Mucosa of descending colon (tissue), 3 donors: ENCODE results near the gene DOCK8. TPM values are rescaled to one million over a fixed set of nuclear protein-coding genes. Genes with fewer than 3 reads are reported as not detected.

Source experiments
- ATAC-seq: fragments of 200-7000 bp; cut with Tn5 transposase; one replicate; pipeline ENCODE4 v1.9.1; 2020; ENCODE audit warnings: mild to moderate bottlenecking, moderate library complexity
- DNase-seq, 3 donors: peaks; one replicate each; pipeline ENCODE4 v3.0.0-alpha.2; 2020
- H3K36me3 ChIP-seq: fragments of 200-600 bp; one replicate; pipeline ENCODE4 v1.8.0; 2021; ENCODE audit warnings: low read depth, mild to moderate bottlenecking
- H3K4me1 ChIP-seq: fragments of 200-600 bp; one replicate; pipeline ENCODE4 v1.8.0; 2021; ENCODE audit warnings: low read depth, mild to moderate bottlenecking
- H3K4me3 ChIP-seq: fragments of 200-600 bp; one replicate; pipeline ENCODE4 v1.8.0; 2021; ENCODE audit warnings: mild to moderate bottlenecking
- H3K9me3 ChIP-seq: fragments of 200-600 bp; one replicate; pipeline ENCODE4 v1.8.0; 2021; ENCODE audit warnings: mild to moderate bottlenecking
- intact Hi-C, 2 donors: fragments of 100-400 bp; cut with DNase I in 1 of 2; cut with micrococcal nuclease in 1 of 2; formaldehyde crosslinking; loops; one replicate each; pipeline versions ENCODE4 v1.11.0 to v1.11.1; 2022; cut with DNase I, micrococcal nuclease
- total RNA-seq, 3 donors: library from RNA; stranded (reverse); fragmentation: NEBNext Ultra II Directional in 2 of 3; extraction: Animal tissue kit (Norgen Biotek cat#: 25700) in 2 of 3; gene quantifications; one replicate each; pipeline versions ENCODE4 v1.2.1 to v1.2.4, GENCODE V29; 2021 to 2023
- TF ChIP-seq, protein P1 (sequence below): fragments of 200-600 bp; IDR thresholded peaks from one replicate; pipeline ENCODE4 v1.8.0; 2022; ENCODE audit warnings: antibody characterized with exemption, mild to moderate bottlenecking
- donor health status: DM: no; HTN: no; CAD: no; lungs with moderate emphysema.
- donor health status: DM: no; HTN: no; CAD: no.
- donor health status: DM: no; HTN: yes; CAD: no.

DOCK8 gene
- total RNA-seq, 3 donors from 2014 or later, result 13.5 to 16.6 (median 15.7) TPM

DNA sequence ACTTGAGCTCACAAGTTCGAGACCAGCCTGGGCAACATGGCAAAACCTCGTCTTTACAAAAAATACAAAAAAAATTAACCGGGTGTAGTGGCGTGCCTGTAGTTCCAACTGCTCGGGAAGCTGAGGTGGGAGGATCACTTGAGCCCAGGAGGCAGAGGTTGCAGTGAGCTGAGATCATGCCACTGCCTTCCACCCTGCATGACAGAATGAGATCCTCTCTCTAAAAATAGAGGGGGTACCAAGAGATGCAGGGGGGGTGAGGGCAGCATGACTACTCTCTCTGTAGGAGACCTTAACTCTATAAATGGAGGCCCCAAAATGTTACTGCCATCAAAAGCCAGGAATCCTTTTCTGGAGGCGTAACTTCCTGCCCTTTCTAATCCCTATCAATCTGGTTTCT, 243.9 kb downstream of the DOCK8 start:
- intact Hi-C loops, result no loop called here
- no peak overlapping the region for H3K4me3 ChIP-seq
- TF ChIP-seq, protein P1, sequence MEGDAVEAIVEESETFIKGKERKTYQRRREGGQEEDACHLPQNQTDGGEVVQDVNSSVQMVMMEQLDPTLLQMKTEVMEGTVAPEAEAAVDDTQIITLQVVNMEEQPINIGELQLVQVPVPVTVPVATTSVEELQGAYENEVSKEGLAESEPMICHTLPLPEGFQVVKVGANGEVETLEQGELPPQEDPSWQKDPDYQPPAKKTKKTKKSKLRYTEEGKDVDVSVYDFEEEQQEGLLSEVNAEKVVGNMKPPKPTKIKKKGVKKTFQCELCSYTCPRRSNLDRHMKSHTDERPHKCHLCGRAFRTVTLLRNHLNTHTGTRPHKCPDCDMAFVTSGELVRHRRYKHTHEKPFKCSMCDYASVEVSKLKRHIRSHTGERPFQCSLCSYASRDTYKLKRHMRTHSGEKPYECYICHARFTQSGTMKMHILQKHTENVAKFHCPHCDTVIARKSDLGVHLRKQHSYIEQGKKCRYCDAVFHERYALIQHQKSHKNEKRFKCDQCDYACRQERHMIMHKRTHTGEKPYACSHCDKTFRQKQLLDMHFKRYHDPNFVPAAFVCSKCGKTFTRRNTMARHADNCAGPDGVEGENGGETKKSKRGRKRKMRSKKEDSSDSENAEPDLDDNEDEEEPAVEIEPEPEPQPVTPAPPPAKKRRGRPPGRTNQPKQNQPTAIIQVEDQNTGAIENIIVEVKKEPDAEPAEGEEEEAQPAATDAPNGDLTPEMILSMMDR, result no peak
- DNase-seq, result no peak
- no peaks in the 10 kb centered on the region for H3K36me3 ChIP-seq
- H3K4me1 ChIP-seq, result no peaks in the 10 kb centered on the region
- no peak for ATAC-seq
- no peaks in the 10 kb centered on the region for H3K9me3 ChIP-seq

DNA sequence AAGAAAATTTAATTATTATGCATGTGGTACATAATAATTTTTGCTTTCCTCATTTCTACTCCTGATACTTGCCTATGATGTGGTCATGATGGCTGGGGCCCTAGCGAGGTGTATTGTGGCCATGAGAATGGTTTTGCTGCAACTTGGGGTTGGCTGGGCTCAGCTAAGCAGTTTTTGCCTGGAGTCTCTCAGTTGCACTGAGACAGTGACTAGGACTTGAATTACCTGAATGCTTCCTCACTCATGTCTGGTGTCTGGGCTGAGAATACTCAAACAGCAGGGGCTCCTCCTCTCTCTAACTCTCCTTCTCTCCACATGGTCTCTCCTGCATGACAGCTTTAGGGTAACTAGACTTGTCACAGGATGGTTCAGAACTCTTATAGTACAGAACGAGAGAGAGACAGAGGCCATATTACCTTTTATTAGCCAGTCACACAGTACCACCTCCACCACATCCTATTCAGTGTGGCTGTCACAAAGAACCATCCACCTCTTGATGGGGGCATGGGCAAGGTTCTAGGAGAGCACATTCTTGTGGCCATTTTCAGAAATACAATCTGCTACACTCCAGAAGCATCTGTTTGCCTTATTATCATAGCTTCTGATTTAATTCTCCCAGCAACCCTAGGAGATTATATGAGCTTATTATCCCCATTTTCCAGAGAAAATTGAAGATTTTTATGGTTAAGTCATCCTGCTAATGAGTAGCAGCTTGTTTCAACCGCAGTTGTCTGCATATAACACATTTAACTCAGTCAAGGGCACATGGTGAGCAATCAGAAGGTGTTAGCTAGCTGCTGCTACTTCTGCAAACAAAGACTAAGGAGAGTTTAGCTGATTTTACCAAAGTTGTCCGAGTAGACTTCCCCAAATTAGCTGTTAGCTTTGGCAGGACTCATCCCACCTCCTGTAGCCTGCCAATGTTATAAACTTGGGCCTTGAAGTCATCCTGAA, 245.1 kb downstream of the DOCK8 start:
- TF ChIP-seq, protein P1, result no peak

DNA sequence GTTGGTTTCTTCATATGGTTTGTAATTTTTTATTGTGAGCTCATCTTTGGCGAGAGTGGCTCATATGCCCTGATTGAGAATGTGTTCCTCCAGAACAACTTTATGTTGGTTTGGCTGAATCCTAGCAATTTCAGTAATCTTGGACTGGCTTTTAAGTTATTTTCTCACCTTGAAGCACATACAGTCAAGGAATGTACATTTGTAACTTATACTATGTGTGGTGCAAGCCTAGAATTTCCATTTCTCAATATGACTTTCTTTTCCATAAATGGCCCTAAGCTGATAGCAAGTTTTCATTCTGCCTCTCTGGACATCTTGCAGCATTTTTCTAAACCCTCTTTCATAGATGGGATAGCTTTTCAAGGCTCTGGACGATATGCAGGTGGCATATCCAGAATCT, 247.5 kb downstream of the DOCK8 start:
- H3K4me3 ChIP-seq, result no peak overlapping the region
- H3K9me3 ChIP-seq, result no peaks in the 10 kb centered on the region
- no peaks in the 10 kb centered on the region for H3K4me1 ChIP-seq
- no peak for DNase-seq
- TF ChIP-seq, protein P1, result no peak
- no peaks in the 10 kb centered on the region for H3K36me3 ChIP-seq
- no peak for ATAC-seq
- intact Hi-C loops, result no loop called here

More for the DNA sequence above, 245.1 kb downstream of the DOCK8 start:
- no peaks in the 10 kb centered on the region for H3K9me3 ChIP-seq
- H3K4me3 ChIP-seq, result no peak overlapping the region
- no peaks in the 10 kb centered on the region for H3K36me3 ChIP-seq
- DNase-seq (no peak), ATAC-seq (peak; percentile 52)
- intact Hi-C loops, result no loop called here
- H3K4me1 ChIP-seq, result no peaks in the 10 kb centered on the region

DNA sequence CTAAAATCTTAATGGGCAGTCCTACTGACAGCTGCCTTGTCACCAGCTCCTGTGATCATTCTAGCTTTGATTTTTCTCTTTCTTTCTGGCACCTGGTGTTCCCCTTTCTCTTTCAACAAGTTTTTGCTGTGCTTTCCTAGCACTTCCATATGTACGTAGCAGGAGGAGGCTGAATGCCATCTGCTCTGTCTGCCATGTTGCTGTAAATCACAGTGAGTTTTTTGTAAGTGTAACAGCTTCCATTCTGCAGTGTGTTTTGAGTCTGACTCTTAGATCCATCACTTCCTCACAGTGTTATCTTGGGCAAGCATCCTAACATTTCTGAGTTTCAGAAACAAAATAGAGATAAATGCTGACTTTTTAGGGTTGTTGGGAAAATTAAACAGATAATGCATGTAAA, 247.9 kb downstream of the DOCK8 start:
- TF ChIP-seq, protein P1, result no peak
- Histone ChIP-seq H3K4me1 (no peaks in the 10 kb centered on the region), H3K36me3 (no peaks in the 10 kb centered on the region), H3K9me3 (no peaks in the 10 kb centered on the region), H3K4me3 (no peak overlapping the region)
- ATAC-seq, result no peak
- intact Hi-C loops, result no loop called here
- DNase-seq, result no peak

DNA sequence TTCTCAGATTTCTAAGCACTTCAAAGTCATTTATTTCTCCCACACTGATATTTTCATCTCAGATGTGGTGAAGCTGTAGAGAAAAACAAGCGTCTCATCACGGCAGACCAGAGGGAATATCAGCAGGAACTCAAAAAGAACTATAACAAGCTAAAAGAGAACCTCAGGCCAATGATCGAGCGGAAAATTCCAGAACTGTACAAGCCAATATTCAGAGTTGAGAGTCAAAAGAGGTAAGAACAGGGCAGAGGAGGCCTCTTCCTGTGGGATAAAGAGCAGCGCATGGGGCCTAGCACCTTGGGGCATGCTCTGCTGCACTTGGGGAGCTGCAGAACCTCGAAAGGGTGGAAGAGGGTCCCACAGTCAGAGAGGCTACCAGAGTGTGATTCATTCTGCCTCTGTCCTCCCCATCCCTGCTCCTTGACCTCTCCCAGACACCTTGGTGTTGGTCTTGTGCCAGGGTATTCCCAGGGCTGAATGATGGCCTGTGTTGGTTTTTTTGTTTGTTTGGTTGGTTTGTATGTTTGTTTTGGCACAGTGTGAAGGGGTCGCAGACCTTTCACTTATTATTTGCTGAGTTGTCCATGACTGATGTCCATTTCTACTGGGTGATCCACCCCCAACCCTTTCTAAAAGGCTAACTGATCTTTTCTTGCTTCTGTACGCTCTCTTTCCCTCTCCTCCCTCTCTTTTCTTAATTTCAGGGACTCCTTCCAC, 248.9 kb downstream of the DOCK8 start:
- Histone ChIP-seq H3K4me1 (peaks cover 3% of the 10 kb centered on the region), H3K36me3 (no peaks in the 10 kb centered on the region), H3K9me3 (no peaks in the 10 kb centered on the region), H3K4me3 (no peak overlapping the region)
- intact Hi-C loops, result no loop called here
- DNase-seq, result no peak
- TF ChIP-seq, protein P1, result no peak
- ATAC-seq, result no peak
